Measurements from ENCODE around the gene DVL2. TPM values are rescaled to one million over a fixed set of nuclear protein-coding genes. Genes with fewer than 3 reads are reported as not detected.
A peak's percentile ranks its signal among the peaks of the same experiment; 100 is the strongest.

Gene DVL2
- total and polyA plus RNA-seq, 2 of the 13 experiments (the other 11 are each of a cell fraction or from before 2014, with no cell fraction given): 5.7 to 38.2 TPM

GRCh38 chr17:7252176-7253043 lies 18.1 kb upstream of the DVL2 start, which contains the start of gene ELP5 (continued):
- no peak for TF ChIP-seq LRRFIP1 (CRISPR knock-in tag; conservative IDR thresholded peaks at IDR 0.05)
- TF ChIP-seq HINFP (CRISPR knock-in tag; IDR thresholded peaks at IDR 0.05; ENCODE audit: low read depth): peak; percentile 62; the same call in 1 of the 2 replicates
- TF ChIP-seq NFAT5 (CRISPR knock-in tag; IDR thresholded peaks at IDR 0.05): no peak
- TF ChIP-seq ASH2L (IDR thresholded peaks at IDR 0.05; ENCODE audit: insufficient read length, low read depth, low read length): peak; percentile 89
- no peak for TF ChIP-seq ZNF512 (CRISPR knock-in tag; IDR thresholded peaks at IDR 0.05)
- TF ChIP-seq ZC3H13 (CRISPR knock-in tag; IDR thresholded peaks at IDR 0.05): no peak
- TF ChIP-seq ZNF639 (CRISPR knock-in tag; conservative IDR thresholded peaks at IDR 0.05): peak; percentile 87
- 0 out of 2 replicates have a peak, but pooled peaks have one; percentile 73 for TF ChIP-seq FIP1L1 (IDR thresholded peaks at IDR 0.05; ENCODE audit: borderline replicate concordance, insufficient read depth, low read depth, low read length)
- TF ChIP-seq HES4 (CRISPR knock-in tag; IDR thresholded peaks at IDR 0.05; ENCODE audit: borderline replicate concordance): peak; percentile 54; the same call in 1 of the 2 replicates
- TF ChIP-seq AKAP8 (CRISPR knock-in tag; IDR thresholded peaks at IDR 0.05): no peak; the same call in 1 of the 2 replicates
- no peak for TF ChIP-seq RORA (CRISPR knock-in tag; IDR thresholded peaks at IDR 0.05)
- TF ChIP-seq ZNF33B (CRISPR knock-in tag; IDR thresholded peaks at IDR 0.05): no peak
- 0 out of 2 replicates have a peak, but pooled peaks have one; percentile 16 for TF ChIP-seq ZNF614 (CRISPR knock-in tag; IDR thresholded peaks at IDR 0.05; ENCODE audit: borderline replicate concordance)

All from HepG2 (cell line).